Measurements from ENCODE around the gene GLB1L2. TPM values are rescaled to one million over a fixed set of nuclear protein-coding genes. Genes with fewer than 3 reads are reported as not detected.

Gene GLB1L2
- total and polyA plus RNA-seq, 2 of the 13 experiments (the other 11 are each of a cell fraction or from before 2014, with no cell fraction given) = 0.59 to 0.69 TPM

DNA sequence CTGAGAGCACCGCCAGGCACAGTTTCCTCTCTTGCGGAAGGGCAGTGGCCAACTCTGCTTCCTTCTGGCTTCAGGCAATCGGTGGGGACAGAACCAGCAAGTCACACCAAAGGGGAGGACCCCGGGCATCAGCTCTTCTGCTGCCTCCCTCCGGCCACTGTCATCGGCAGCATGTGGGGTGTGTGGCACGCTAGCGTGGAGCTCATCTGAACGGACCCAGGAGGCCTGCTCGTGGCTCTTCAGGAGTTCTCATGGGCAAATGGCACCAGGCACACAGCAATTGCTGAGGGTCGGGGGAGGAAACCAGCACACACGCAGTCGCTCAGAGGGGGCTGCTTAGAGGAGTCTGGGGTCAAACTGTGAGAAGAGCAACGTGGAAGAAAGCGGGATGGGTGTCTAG, 53.4 kb downstream of the GLB1L2 start (continued):
- no peak for TF ChIP-seq BCL6 (CRISPR knock-in tag; IDR thresholded peaks at IDR 0.05)
- no peak for TF ChIP-seq IKZF1 (IDR thresholded peaks at IDR 0.05)

DNA sequence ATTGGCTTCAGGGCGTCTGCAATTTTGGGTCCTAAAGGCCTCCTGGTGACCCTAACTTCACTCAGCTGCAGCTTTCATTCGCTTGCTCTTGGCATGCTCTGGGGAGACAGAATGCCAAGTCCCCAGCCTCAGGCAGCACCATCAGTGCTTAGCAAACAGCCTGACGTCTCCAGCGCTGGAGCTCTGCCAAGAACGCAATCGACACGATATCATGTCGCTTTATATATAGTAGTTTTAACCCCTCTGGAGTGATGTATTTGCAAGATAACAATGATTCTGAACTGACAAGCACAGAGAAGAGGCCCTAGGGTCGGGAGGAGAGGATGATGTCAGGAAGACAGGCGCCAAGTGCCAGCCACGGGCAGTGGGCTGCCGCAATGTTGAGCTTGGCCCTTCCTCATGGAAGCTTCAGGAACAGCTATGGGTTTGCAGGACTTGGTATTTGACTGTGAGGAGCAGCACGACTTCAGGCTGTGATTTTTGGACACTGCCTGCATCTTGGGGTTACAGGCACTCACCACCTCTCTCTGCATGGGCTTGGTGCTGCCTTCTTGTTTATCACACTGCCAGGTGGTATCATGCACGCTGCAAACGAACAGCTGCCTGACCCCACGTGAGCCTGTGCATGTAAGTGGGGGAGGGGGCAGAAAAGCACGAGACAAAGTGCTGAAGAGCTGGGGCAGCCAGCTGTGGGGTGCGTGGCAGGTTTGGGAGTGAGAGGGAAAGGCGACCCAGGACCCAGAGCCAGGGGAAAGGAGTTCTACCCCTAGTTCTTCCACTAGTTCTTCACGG, 54.2 kb downstream of the GLB1L2 start:
- in situ Hi-C loops (cut with HindIII; ENCODE audit: extremely low pct_ligation_motif_present, low pct_unique_long_range_greater_than_20kb) = no loop called here
- FAIRE-seq (no peak), DNase-seq (ENCODE audit: low spot score) (no peak), ATAC-seq (no peak)
- CTCF ChIA-PET (ENCODE audit: low intra/inter-chr PET ratio, low total read pairs) = no interaction called here
- POLR2A ChIA-PET = no interaction called here
- no peaks in the 10 kb centered on the region for H3K4me1 ChIP-seq (ENCODE audit: insufficient read depth, low read length)
- H3K27me3 ChIP-seq (ENCODE audit: control insufficient read depth in 1 of 2, insufficient read depth in 2 of 2, low read length in 2 of 2) = peaks cover 6 to 47% of the 10 kb centered on the region in 2 experiments; a peak in 4 of 5 replicates
- intact Hi-C loops (cut with micrococcal nuclease; ENCODE audit: unreplicated experiment) = no loop called here
- H3K9me3 ChIP-seq (ENCODE audit: low read length) = no peaks in the 10 kb centered on the region
- H3K4me2 ChIP-seq (ENCODE audit: low read depth, low read length) = no peak overlapping the region
- TF ChIP-seq ZNF230 (CRISPR knock-in tag; IDR thresholded peaks at IDR 0.05) (no peak), SP4 (CRISPR knock-in tag; IDR thresholded peaks at IDR 0.05) (no peak), PAXIP1 (CRISPR knock-in tag; conservative IDR thresholded peaks at IDR 0.05) (no peak), THAP9 (CRISPR knock-in tag; IDR thresholded peaks at IDR 0.05; ENCODE audit: borderline replicate concordance) (no peak), ZIK1 (CRISPR knock-in tag; IDR thresholded peaks at IDR 0.05; ENCODE audit: borderline replicate concordance, low read depth) (no peak), SRSF9 (IDR thresholded peaks at IDR 0.05; ENCODE audit: borderline replicate concordance, insufficient read depth, low read depth, low read length, poor library complexity, severe bottlenecking) (no peak), HDAC1 (CRISPR knock-in tag; IDR thresholded peaks at IDR 0.05) (no peak)
- H4K20me1 ChIP-seq (ENCODE audit: insufficient read depth, low read length) = no peaks in the 10 kb centered on the region
- 5% methylated on average over 15 of the region's 20 CpGs for WGBS (ENCODE audit: low lambda C conversion rate)
- no peak overlapping the region for H3K4me3 ChIP-seq (replicated peaks in 1 of 3; ENCODE audit: insufficient read depth in 1 of 3, low read depth in 2 of 3, low read length in 3 of 3)
- no peak overlapping the region for H3K9ac ChIP-seq (ENCODE audit: insufficient read depth, low read depth, low read length)
- H3K27ac ChIP-seq (ENCODE audit: extremely low read length, insufficient read depth, low read length) = no peak overlapping the region
- H3K36me3 ChIP-seq (replicated peaks in 1 of 2; ENCODE audit: control insufficient read depth in 1 of 2, insufficient read depth in 2 of 2, low read length in 2 of 2) = no peaks in the 10 kb centered on the region
- no peak overlapping the region for H2AFZ ChIP-seq (ENCODE audit: low read length)
- H3K79me2 ChIP-seq (ENCODE audit: insufficient read depth, low read length) = no peaks in the 10 kb centered on the region
- BruUV-seq (replicated peaks) = no TSS peak
